AG04450 (cell line): ENCODE measurements around the gene ZSWIM8. TPM values are rescaled to one million over a fixed set of nuclear protein-coding genes. Genes with fewer than 3 reads are reported as not detected.

ENCODE experiments used
- CTCF ChIA-PET: fragments of 300-600, 350-600 bp; formaldehyde crosslinking; extraction: SDS; loops from one replicate; lab custom pipeline; 2022; ENCODE audit warnings: antibody characterized with exemption, inconsistent platforms; lab: Charles Lee
- POLR2A ChIA-PET: fragments of 350-600 bp; formaldehyde crosslinking; extraction: SDS; loops from one replicate; lab custom pipeline; 2021; ENCODE audit warnings: antibody characterized with exemption, inconsistent platforms; lab: Yijun Ruan, JAX
- DNase-seq: peaks from one replicate; pipeline ENCODE4 v3.0.0-alpha.2; 2011; ENCODE audit warnings: low read depth, low spot score
- H3K27ac ChIP-seq: one replicate; pipeline ENCODE4 v1.5.1; 2012; ENCODE audit warnings: low read depth, low read length, control low read depth
- H3K27me3 ChIP-seq: one replicate; pipeline ENCODE4 v1.6.0; 2012; ENCODE audit warnings: low read length; ENCODE audit not compliant: control insufficient read depth, insufficient read depth
- H3K4me3 ChIP-seq: 2 replicates; pipeline ENCODE4 v1.5.1; 2011; ENCODE audit warnings: mild to moderate bottlenecking, low read depth, low read length, control low read depth
- H3K9me3 ChIP-seq: 2 replicates; pipeline ENCODE4 v1.5.1; 2012; ENCODE audit warnings: low read length; ENCODE audit not compliant: control insufficient read depth, insufficient read depth
- polyA plus RNA-seq: library from polyadenylated mRNA; depleted of rRNA; stranded (reverse); fragments of >200 nt; gene quantifications from 2 replicates; pipeline ENCODE4 v1.2.3, GENCODE V29; 2011
- TF ChIP-seq, protein P1 (sequence below): IDR thresholded peaks from 2 replicates; pipeline ENCODE4 v1.5.1; 2011; ENCODE audit warnings: low read depth, low read length, control low read depth, inconsistent platforms

ZSWIM8 gene
- polyA plus RNA-seq, 1 experiment = 44.2 TPM

GRCh38 chr10:73809061-73809818 lies 23.8 kb downstream of the ZSWIM8 start:
- Histone ChIP-seq H3K9me3 (no peaks in the 10 kb centered on the region; the same call in 1 of the 2 replicates), H3K4me3 (no peak overlapping the region), H3K27me3 (no peaks in the 10 kb centered on the region), H3K27ac (no peak overlapping the region)
- DNase-seq = no peak
- CTCF ChIA-PET = interaction anchor here (0.6 kb wide), 1 partner anchor 1423 kb away, joined by 7 read pairs; no protein-coding TSS in a partner anchor
- TF ChIP-seq, protein P1, sequence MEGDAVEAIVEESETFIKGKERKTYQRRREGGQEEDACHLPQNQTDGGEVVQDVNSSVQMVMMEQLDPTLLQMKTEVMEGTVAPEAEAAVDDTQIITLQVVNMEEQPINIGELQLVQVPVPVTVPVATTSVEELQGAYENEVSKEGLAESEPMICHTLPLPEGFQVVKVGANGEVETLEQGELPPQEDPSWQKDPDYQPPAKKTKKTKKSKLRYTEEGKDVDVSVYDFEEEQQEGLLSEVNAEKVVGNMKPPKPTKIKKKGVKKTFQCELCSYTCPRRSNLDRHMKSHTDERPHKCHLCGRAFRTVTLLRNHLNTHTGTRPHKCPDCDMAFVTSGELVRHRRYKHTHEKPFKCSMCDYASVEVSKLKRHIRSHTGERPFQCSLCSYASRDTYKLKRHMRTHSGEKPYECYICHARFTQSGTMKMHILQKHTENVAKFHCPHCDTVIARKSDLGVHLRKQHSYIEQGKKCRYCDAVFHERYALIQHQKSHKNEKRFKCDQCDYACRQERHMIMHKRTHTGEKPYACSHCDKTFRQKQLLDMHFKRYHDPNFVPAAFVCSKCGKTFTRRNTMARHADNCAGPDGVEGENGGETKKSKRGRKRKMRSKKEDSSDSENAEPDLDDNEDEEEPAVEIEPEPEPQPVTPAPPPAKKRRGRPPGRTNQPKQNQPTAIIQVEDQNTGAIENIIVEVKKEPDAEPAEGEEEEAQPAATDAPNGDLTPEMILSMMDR = no peak
- POLR2A ChIA-PET = interaction anchor here (0.7 kb wide), 2 partner anchors 10 to 1425 kb away, joined by 3 to 5 read pairs; no protein-coding TSS in a partner anchor

- DNase-seq = no peak
- Histone ChIP-seq H3K27ac (no peak overlapping the region), H3K27me3 (no peaks in the 10 kb centered on the region), H3K4me3 (peak overlapping the region; percentile 80), H3K9me3 (no peaks in the 10 kb centered on the region; the same call in 1 of the 2 replicates)
- CTCF ChIA-PET = interaction anchor here (1.0 kb wide), 1 partner anchor 70 kb away, joined by 5 read pairs; no protein-coding TSS in a partner anchor
- POLR2A ChIA-PET = no interaction called here
- TF ChIP-seq, protein P1 = no peak
Observed at GRCh38 chr10:73810358-73810734, 24.9 kb downstream of the ZSWIM8 start.

- Histone ChIP-seq H3K27ac (peak overlapping the region; percentile 39), H3K27me3 (no peaks in the 10 kb centered on the region), H3K4me3 (peak overlapping the region; percentile 80), H3K9me3 (no peaks in the 10 kb centered on the region; the same call in 1 of the 2 replicates)
- no peak for DNase-seq
- POLR2A ChIA-PET = no interaction called here
- CTCF ChIA-PET = interaction anchor here (1.0 kb wide), 1 partner anchor 69 kb away, joined by 5 read pairs; no protein-coding TSS in a partner anchor
- TF ChIP-seq, protein P1 = no peak
Observed at GRCh38 chr10:73810735-73811465, 25.5 kb downstream of the ZSWIM8 start.

- CTCF ChIA-PET = no interaction called here
Observed at GRCh38 chr10:73812657-73813056, 27.3 kb downstream of the ZSWIM8 start.

More at GRCh38 chr10:73812657-73813056, 27.3 kb downstream of the ZSWIM8 start:
- DNase-seq = no peak
- Histone ChIP-seq H3K4me3 (no peak overlapping the region), H3K9me3 (no peaks in the 10 kb centered on the region; the same call in 1 of the 2 replicates), H3K27me3 (no peaks in the 10 kb centered on the region), H3K27ac (no peak overlapping the region)
- TF ChIP-seq, protein P1 = no peak
- POLR2A ChIA-PET = interaction anchor here (0.8 kb wide), 1 partner anchor 26 kb away, joined by 3 read pairs; no protein-coding TSS in a partner anchor
